Endodermal cell (in vitro differentiated cells): Measurements from ENCODE around the gene RASA4B. TPM values are rescaled to one million over a fixed set of nuclear protein-coding genes. Genes with fewer than 3 reads are reported as not detected.
"Not testable (repeated sequence)": the region's sequence is repeated elsewhere in the genome, so short reads cannot be mapped to it uniquely, and the experiment has no call there.

Source experiments
- DNase-seq: peaks from one replicate; pipeline ENCODE4 v3.0.0-alpha.2; 2017
- H3K27ac ChIP-seq: 2 replicates; pipeline ENCODE4 v1.5.1; 2013; ENCODE audit warnings: mild to moderate bottlenecking, low read depth, low read length, moderate library complexity
- H3K27me3 ChIP-seq: 2 replicates; pipeline ENCODE4 v1.6.1; 2013; ENCODE audit warnings: mild to moderate bottlenecking, low read length, moderate library complexity; ENCODE audit not compliant: insufficient read depth, control insufficient read depth, poor library complexity, severe bottlenecking
- H3K36me3 ChIP-seq: 2 replicates; pipeline ENCODE4 v1.7.0; 2013; ENCODE audit warnings: mild to moderate bottlenecking, low read length, moderate library complexity; ENCODE audit not compliant: control insufficient read depth, insufficient read depth
- H3K4me1 ChIP-seq: one replicate; pipeline ENCODE4 v1.7.0; 2013; ENCODE audit warnings: low read length; ENCODE audit not compliant: control insufficient read depth, insufficient read depth
- H3K4me3 ChIP-seq: 2 replicates; pipeline ENCODE4 v1.5.1; 2013; ENCODE audit warnings: mild to moderate bottlenecking, low read length, moderate library complexity
- H3K9ac ChIP-seq: 2 replicates; pipeline ENCODE4 v1.6.1; 2013; ENCODE audit warnings: mild to moderate bottlenecking, low read length, moderate library complexity; ENCODE audit not compliant: poor library complexity, severe bottlenecking; ENCODE audit errors: extremely low read depth
- H3K9me3 ChIP-seq: 2 replicates; pipeline ENCODE4 v1.6.1; 2013; ENCODE audit warnings: mild to moderate bottlenecking, low read length, moderate library complexity; ENCODE audit not compliant: control insufficient read depth
- H3K27ac Mint-ChIP-seq: 2 replicates; pipeline ENCODE4 v1.8.0; 2020; ENCODE audit warnings: mixed read lengths
- H3K27me3 Mint-ChIP-seq: 2 replicates; pipeline ENCODE4 v1.8.0; 2021; ENCODE audit warnings: mild to moderate bottlenecking, mixed read lengths; ENCODE audit not compliant: insufficient read depth
- H3K36me3 Mint-ChIP-seq: 2 replicates; pipeline ENCODE4 v1.8.0; 2020; ENCODE audit warnings: low read depth, mixed read lengths
- H3K4me1 Mint-ChIP-seq: 2 replicates; pipeline ENCODE4 v1.8.0; 2020; ENCODE audit warnings: mixed read lengths
- H3K4me3 Mint-ChIP-seq: 2 replicates; pipeline ENCODE4 v1.8.0; 2020; ENCODE audit warnings: mild to moderate bottlenecking, moderate library complexity, mixed read lengths
- H3K9me3 Mint-ChIP-seq: 2 replicates; pipeline ENCODE4 v1.8.0; 2020; ENCODE audit warnings: mild to moderate bottlenecking, mixed read lengths
- WGBS, 2 experiments: methylation state at CpG; one replicate each; pipeline versions ENCODE4 v1.1.5 to v1.1.7; 2013; ENCODE audit warnings: missing lambda C conversion rate in 2 of 2, mixed read lengths in 1 of 2; ENCODE audit not compliant: insufficient coverage in 1 of 2, insufficient read length in 1 of 2; 5-methylcytosine and 5-hydroxymethylcytosine counted together
- total RNA-seq, 2 donors: library from RNA; stranded (reverse); fragmentation: NEBNext Ultra II Directional in 1 of 2; extraction: Animal tissue kit (Norgen Biotek cat#: 25700) in 1 of 2; gene quantifications; 2 replicates in 1 of 2; 3 replicates in 1 of 2; pipeline ENCODE4 v1.2.1, GENCODE V29; 2021

RASA4B gene
- total RNA-seq, 2 donors from 2014 or later = 3.5 to 11.5 TPM

DNA sequence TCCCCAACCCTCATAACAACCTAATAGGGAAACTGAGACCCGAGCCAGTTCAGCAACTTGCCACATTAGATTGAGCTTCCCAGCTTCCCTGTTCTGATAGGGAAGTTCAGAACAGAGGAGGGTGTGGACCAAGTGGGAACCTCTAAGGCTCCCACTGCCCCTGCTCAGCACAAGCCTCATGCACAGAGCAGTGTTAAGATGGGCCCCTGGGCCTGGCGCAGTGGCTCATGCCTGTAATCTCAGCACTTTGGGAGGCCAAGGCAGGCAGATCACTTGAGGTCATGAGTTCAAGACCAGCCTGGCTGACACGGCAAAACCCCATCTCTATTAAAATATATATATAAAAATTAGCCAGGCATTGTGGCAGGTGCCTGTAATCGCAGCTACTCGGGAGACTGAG is 20.3 kb downstream of the RASA4B start:
- DNase-seq, H3K9me3 ChIP-seq, H3K27me3 ChIP-seq, H3K27me3 Mint-ChIP-seq, H3K9me3 Mint-ChIP-seq, H3K4me1 Mint-ChIP-seq, H3K36me3 ChIP-seq, H3K4me1 ChIP-seq, H3K4me3 ChIP-seq, H3K27ac Mint-ChIP-seq, H3K27ac ChIP-seq, H3K36me3 Mint-ChIP-seq, H3K9ac ChIP-seq, H3K4me3 Mint-ChIP-seq: not testable (repeated sequence)
- WGBS, 2 experiments = 67% methylated on average over 1 of the region's 5 CpGs; no CpG with 5 or more reads in 1 of the 2 experiments

- not testable (repeated sequence) for H3K4me3 Mint-ChIP-seq, H3K27ac ChIP-seq, H3K9me3 Mint-ChIP-seq, H3K27ac Mint-ChIP-seq, H3K27me3 ChIP-seq, H3K36me3 Mint-ChIP-seq, H3K27me3 Mint-ChIP-seq, H3K9me3 ChIP-seq, H3K4me1 Mint-ChIP-seq, H3K4me3 ChIP-seq, H3K4me1 ChIP-seq, H3K9ac ChIP-seq, H3K36me3 ChIP-seq
- WGBS, 2 experiments = 93% methylated on average over 2 of the region's 10 CpGs; no CpG with 5 or more reads in 1 of the 2 experiments
- DNase-seq = peak; percentile 5
Observed at GRCh38 chr7:102496861-102497260, 20.7 kb downstream of the RASA4B start.

DNA sequence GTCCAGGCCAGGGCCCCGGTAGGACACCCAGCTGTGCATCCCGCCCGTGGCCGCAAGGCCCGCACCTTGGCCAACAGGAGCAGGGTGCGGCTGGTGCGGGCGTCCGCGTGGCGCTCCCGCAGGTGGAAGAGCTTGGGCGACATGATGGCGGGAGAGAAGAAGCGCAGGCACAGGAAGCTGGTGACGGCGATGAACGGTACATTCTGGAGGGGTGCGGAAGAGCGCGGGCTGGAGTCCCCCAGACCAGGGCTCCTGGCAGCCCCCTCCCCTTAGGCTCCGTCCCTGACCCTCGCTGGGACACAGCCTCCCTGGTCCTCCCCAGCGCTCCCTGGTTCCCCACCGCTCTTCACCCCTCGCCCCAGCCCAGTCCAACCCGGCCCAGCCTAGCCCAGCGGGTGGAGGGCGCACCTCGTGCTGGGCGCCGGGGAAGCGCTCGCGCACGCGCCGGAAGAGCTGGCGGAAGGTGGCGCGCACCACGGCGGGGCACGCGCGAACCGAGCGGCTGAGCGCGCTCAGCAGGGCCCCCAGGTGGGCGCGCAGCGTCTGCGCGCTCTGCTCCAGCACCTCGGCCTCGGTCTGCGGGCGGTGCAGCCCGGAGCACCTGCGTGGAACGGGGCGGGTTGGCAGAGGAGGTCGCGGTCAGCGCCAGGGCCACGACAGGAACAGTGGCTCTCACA is 23.0 kb downstream of the RASA4B start:
- H3K4me1 Mint-ChIP-seq, H3K9me3 Mint-ChIP-seq, H3K27ac Mint-ChIP-seq, H3K4me1 ChIP-seq, H3K4me3 ChIP-seq, H3K9me3 ChIP-seq, H3K27ac ChIP-seq, H3K36me3 Mint-ChIP-seq, H3K27me3 Mint-ChIP-seq, H3K9ac ChIP-seq, H3K4me3 Mint-ChIP-seq, H3K27me3 ChIP-seq, H3K36me3 ChIP-seq, DNase-seq: not testable (repeated sequence)
- WGBS, 2 experiments = no CpG with 5 or more reads among the region's 67 CpGs

DNA sequence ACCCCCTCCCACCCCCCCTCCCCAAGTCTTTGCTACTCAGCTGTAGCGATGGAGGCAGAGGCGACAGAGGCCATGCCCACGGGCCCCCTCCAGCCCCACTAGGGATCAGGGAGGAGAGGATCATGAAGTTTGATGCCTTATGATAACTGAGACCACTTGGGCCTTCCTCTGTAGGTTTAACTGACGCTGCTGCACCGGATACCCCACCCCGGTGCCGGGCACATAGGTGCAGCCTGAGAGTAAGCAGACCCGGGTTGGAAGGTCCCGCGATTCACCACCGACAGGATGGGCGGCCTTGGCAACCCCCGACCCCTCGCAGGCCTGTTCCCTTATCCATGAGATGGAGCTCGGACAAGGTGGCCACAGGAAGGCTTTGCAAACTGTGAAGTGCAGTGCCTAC is 23.6 kb downstream of the RASA4B start:
- H3K36me3 Mint-ChIP-seq, H3K4me3 ChIP-seq, H3K27me3 ChIP-seq, H3K4me1 ChIP-seq, H3K27ac Mint-ChIP-seq, H3K27me3 Mint-ChIP-seq, H3K4me3 Mint-ChIP-seq, H3K36me3 ChIP-seq, H3K9me3 Mint-ChIP-seq, H3K9me3 ChIP-seq, H3K4me1 Mint-ChIP-seq, H3K27ac ChIP-seq, H3K9ac ChIP-seq, DNase-seq: not testable (repeated sequence)
- 48% methylated on average over 4 of the region's 15 CpGs; no CpG with 5 or more reads in 1 of the 2 experiments for WGBS, 2 experiments

DNA sequence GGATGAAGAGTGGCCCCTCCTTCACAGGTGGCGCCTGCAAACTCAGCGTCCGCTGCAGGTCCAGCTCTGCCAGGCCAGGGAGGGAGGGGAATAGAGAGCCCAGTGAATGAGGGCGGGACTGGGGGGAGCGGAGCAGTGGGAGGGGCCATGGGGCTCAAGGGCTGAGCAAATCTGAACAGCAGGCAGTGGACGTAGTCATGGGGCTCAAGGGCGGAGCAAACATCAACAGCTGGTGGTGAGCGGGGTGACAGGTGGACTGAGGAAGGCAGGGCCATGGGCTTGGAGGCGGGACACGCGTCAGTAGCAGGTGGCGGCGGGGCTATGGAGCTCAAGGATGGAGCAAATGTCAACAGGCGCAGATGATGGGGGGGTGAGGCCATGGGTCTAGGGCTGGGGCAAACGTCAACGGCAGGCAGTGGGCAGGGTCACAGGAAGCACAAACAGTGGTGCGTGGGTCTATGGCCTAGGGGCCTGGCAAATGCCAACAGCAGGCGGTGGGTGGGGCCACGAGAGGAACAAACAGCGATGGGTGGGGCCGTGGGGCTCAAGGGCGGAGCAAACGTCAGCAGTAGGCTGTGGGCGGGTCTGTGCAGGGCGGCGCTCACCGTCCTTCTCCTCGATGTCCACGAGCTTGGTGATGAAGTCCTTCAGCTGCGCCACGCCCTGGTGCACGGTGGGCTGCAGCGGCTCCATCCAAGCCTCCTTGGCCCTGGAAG is 24.2 kb downstream of the RASA4B start:
- not testable (repeated sequence) for H3K36me3 Mint-ChIP-seq, H3K27ac Mint-ChIP-seq, H3K27me3 ChIP-seq, H3K27ac ChIP-seq, H3K4me3 ChIP-seq, DNase-seq, H3K4me1 ChIP-seq, H3K9me3 ChIP-seq, H3K4me3 Mint-ChIP-seq, H3K36me3 ChIP-seq, H3K4me1 Mint-ChIP-seq, H3K27me3 Mint-ChIP-seq, H3K9ac ChIP-seq, H3K9me3 Mint-ChIP-seq
- WGBS, 2 experiments = no CpG with 5 or more reads among the region's 33 CpGs

DNA sequence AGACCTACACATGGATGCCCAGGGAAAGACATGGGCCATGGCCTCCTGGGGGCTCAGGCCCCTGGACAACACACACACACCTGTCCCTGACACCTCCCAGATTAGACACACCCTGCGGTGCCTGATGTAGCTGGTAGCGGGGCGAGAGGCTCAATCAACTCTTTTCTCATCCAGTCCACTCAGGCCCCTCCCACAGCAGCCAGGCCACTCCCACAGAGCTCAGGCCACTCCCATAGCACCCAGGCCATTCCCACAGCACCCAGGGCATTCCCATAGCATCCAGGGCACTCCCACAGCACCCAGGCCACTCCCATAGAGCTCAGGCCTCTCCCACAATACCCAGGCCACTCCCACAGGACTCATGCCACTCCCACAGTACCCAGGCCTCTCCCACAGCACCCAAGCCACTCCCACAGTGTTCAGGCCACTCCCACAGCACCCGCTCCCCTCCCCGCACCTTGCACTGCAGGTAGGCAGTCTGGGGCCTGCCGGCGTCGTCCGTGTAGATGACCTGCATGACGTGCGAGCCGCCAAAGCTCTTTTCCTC is 27.0 kb downstream of the RASA4B start:
- not testable (repeated sequence) for H3K9me3 Mint-ChIP-seq, H3K36me3 ChIP-seq, H3K27me3 ChIP-seq, DNase-seq, H3K27ac Mint-ChIP-seq, H3K36me3 Mint-ChIP-seq, H3K27me3 Mint-ChIP-seq, H3K9me3 ChIP-seq, H3K4me3 ChIP-seq, H3K4me1 ChIP-seq, H3K4me1 Mint-ChIP-seq, H3K4me3 Mint-ChIP-seq, H3K9ac ChIP-seq, H3K27ac ChIP-seq
- 84% methylated on average over 3 of the region's 12 CpGs; no CpG with 5 or more reads in 1 of the 2 experiments for WGBS, 2 experiments

GRCh38 chr7:102484317-102484716 is 33.3 kb downstream of the RASA4B start:
- no CpG with 5 or more reads among the region's 5 CpGs for WGBS, 2 experiments
- not testable (repeated sequence) for DNase-seq

More at GRCh38 chr7:102484317-102484716, 33.3 kb downstream of the RASA4B start:
- H3K27me3 ChIP-seq, H3K27ac ChIP-seq, H3K4me1 ChIP-seq, H3K4me3 ChIP-seq, H3K4me1 Mint-ChIP-seq, H3K9me3 Mint-ChIP-seq, H3K27ac Mint-ChIP-seq, H3K9me3 ChIP-seq, H3K4me3 Mint-ChIP-seq, H3K27me3 Mint-ChIP-seq, H3K36me3 ChIP-seq, H3K9ac ChIP-seq, H3K36me3 Mint-ChIP-seq: not testable (repeated sequence)
